WTC11 (cell line): ENCODE data around the gene PIGQ.

Experiments used
- SP1 ChIP-seq: sonication (generic); formaldehyde crosslinking; conservative IDR thresholded peaks from 2 replicates; pipeline ENCODE4 v1.8.1; 2022; ENCODE audit warnings: missing genetic modification reagents
- TP53 ChIP-seq: sonication (generic); formaldehyde crosslinking; IDR thresholded peaks from 2 replicates; pipeline ENCODE4 v1.8.1; 2023; ENCODE audit warnings: mild to moderate bottlenecking, missing genetic modification reagents
- ZNF138 ChIP-seq: sonication (generic); formaldehyde crosslinking; conservative IDR thresholded peaks from 2 replicates; pipeline ENCODE4 v1.8.1; 2022; ENCODE audit warnings: mild to moderate bottlenecking, moderate library complexity, missing genetic modification reagents
- TF ChIP-seq, protein P1 (sequence below): sonication (generic); formaldehyde crosslinking; IDR thresholded peaks from 2 replicates; pipeline ENCODE4 v1.8.1; 2022; ENCODE audit warnings: low read depth, missing genetic modification reagents, borderline replicate concordance
- TF ChIP-seq, protein P2 (sequence below): sonication (generic); formaldehyde crosslinking; IDR thresholded peaks from 2 replicates; pipeline ENCODE4 v1.8.1; 2022; ENCODE audit warnings: mild to moderate bottlenecking, moderate library complexity, missing genetic modification reagents
- TF ChIP-seq, protein P3 (sequence below): fragments of 200-600 bp; IDR thresholded peaks from 2 replicates; pipeline ENCODE4 v1.8.0; 2022; ENCODE audit warnings: antibody characterized with exemption
- TF ChIP-seq, protein P4 (sequence below): sonication (generic); formaldehyde crosslinking; IDR thresholded peaks from 2 replicates; pipeline ENCODE4 v1.8.1; 2023; ENCODE audit warnings: mild to moderate bottlenecking, moderate library complexity, missing genetic modification reagents

DNA sequence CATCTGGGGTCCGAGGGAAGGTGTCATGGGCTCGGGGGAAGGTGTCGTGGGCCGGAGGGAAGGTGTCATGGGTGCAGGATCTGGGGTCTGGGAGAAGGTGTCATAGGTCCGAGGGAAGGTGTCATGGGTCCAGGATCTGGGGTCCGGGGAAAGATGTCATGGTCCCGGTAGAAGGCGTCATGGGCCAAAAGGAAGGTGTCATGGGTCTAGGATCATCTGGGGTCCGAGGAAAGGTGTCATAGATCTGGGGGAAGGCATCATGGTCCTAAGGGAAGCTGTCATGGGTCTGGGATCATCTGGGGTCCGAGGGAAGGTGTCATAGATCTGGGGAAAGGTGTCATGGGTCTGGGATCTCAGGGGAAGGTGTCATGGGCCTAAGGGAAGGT is 21.0 kb downstream of the PIGQ start:
- TF ChIP-seq, protein P1, sequence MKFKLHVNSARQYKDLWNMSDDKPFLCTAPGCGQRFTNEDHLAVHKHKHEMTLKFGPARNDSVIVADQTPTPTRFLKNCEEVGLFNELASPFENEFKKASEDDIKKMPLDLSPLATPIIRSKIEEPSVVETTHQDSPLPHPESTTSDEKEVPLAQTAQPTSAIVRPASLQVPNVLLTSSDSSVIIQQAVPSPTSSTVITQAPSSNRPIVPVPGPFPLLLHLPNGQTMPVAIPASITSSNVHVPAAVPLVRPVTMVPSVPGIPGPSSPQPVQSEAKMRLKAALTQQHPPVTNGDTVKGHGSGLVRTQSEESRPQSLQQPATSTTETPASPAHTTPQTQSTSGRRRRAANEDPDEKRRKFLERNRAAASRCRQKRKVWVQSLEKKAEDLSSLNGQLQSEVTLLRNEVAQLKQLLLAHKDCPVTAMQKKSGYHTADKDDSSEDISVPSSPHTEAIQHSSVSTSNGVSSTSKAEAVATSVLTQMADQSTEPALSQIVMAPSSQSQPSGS (CRISPR knock-in tag), result no peak
- TF ChIP-seq, protein P2, sequence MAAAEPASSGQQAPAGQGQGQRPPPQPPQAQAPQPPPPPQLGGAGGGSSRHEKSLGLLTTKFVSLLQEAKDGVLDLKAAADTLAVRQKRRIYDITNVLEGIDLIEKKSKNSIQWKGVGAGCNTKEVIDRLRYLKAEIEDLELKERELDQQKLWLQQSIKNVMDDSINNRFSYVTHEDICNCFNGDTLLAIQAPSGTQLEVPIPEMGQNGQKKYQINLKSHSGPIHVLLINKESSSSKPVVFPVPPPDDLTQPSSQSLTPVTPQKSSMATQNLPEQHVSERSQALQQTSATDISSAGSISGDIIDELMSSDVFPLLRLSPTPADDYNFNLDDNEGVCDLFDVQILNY (CRISPR knock-in tag), result no peak
- TF ChIP-seq, protein P3, sequence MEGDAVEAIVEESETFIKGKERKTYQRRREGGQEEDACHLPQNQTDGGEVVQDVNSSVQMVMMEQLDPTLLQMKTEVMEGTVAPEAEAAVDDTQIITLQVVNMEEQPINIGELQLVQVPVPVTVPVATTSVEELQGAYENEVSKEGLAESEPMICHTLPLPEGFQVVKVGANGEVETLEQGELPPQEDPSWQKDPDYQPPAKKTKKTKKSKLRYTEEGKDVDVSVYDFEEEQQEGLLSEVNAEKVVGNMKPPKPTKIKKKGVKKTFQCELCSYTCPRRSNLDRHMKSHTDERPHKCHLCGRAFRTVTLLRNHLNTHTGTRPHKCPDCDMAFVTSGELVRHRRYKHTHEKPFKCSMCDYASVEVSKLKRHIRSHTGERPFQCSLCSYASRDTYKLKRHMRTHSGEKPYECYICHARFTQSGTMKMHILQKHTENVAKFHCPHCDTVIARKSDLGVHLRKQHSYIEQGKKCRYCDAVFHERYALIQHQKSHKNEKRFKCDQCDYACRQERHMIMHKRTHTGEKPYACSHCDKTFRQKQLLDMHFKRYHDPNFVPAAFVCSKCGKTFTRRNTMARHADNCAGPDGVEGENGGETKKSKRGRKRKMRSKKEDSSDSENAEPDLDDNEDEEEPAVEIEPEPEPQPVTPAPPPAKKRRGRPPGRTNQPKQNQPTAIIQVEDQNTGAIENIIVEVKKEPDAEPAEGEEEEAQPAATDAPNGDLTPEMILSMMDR, result no peak
- TF ChIP-seq ZNF138 (CRISPR knock-in tag), result no peak
- no peak for TF ChIP-seq TP53 (CRISPR knock-in tag)
- TF ChIP-seq, protein P4, sequence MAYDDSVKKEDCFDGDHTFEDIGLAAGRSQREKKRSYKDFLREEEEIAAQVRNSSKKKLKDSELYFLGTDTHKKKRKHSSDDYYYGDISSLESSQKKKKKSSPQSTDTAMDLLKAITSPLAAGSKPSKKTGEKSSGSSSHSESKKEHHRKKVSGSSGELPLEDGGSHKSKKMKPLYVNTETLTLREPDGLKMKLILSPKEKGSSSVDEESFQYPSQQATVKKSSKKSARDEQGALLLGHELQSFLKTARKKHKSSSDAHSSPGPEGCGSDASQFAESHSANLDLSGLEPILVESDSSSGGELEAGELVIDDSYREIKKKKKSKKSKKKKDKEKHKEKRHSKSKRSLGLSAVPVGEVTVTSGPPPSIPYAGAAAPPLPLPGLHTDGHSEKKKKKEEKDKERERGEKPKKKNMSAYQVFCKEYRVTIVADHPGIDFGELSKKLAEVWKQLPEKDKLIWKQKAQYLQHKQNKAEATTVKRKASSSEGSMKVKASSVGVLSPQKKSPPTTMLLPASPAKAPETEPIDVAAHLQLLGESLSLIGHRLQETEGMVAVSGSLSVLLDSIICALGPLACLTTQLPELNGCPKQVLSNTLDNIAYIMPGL (CRISPR knock-in tag), result no peak
- TF ChIP-seq SP1 (CRISPR knock-in tag), result no peak
